ENCODE data around the gene PRKRIP1. TPM values are rescaled to one million over a fixed set of nuclear protein-coding genes. Genes with fewer than 3 reads are reported as not detected.

Gene PRKRIP1, protein sequence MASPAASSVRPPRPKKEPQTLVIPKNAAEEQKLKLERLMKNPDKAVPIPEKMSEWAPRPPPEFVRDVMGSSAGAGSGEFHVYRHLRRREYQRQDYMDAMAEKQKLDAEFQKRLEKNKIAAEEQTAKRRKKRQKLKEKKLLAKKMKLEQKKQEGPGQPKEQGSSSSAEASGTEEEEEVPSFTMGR
- 15.3 and 17.7 TPM in 2 replicates for total RNA-seq

DNA sequence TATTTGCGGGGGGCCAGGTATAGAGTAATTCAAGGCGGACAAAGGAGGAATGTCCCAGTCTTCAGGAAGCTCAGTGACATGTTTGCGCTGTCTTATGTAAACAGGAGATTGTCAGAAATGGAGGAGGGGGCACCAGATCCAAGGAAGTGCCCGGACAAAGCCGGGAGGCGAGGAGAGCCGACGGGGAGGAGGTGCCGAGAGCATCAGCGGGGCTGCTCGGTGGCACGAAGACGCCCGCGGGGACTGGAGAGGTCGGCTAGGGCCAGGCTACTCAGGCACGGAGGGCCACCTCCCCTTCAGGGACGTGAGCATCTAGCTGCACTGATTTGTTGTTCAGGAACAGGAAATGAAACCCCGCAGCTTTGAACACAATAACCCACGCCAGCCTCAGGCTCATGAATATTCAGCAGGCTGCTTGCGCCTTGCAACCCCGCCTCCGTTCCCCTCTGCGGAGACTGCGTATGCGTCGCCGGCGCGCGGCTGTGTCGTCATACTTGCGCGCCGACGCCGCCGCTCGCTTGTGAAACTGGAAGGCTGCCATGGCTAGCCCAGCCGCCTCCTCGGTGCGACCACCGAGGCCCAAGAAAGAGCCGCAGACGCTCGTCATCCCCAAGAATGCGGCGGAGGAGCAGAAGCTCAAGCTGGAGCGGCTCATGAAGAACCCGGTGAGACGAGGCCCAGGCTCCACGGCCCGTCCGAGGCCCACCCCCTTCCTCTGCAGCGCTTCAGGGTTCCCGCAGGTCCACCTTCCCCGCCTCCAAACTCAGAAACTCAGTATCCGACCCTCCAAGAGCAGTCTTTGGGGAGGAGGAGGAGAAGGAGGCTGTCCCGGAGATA, at the start of gene PRKRIP1:
PRKRIP1 (plus strand) TSS at position 491 of the 837 bp plus-strand sequence; CDS start at position 540, 49 bp downstream.

DNA sequence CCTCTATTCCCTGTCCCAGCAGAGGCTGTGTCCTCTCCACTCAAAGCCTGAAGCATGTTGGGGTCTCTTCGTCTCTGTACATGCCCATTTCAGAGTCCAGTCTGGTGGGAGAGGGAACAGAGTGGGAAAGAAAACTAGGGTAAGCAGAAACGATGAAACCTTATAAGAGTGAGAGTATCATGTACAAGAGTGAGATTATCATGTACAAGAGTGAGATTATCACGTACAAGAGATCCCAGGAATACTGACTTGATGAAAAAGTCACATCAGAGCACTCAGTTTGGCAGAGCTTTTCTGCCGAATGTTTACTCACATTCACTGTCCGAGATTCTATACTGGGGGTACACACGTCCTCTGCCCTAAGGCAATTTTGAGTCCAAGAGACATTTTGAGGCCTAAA, 39.8 kb upstream of the PRKRIP1 start, which contains the start of gene SPDYE6:
SPDYE6 (minus strand) TSS at position 101 of the 400 bp plus-strand sequence. CDS start 421 bp downstream, outside the sequence.

GRCh38 chr7:102433219-102434038, 37.3 kb downstream of the PRKRIP1 start, which contains the start of gene ORAI2:
Gene ORAI2, plus strand, starts transcription at chr7:102433575. Its CDS starts 5,382 bp downstream, at chr7:102438957.

GRCh38 chr7:102464577-102465280, 68.6 kb downstream of the PRKRIP1 start, which contains the start of the genes ALKBH4 and LRWD1:
Gene ALKBH4, minus strand, starts transcription at chr7:102464863. Its CDS starts 27 bp downstream, at chr7:102464836.
Gene LRWD1, plus strand, starts transcription at chr7:102464984. Its CDS starts 97 bp downstream, at chr7:102465081.

Small RNA genes lying within 50 kb of the gene (small RNA-seq; reads per million reads assigned to genes)
- gene AC091390.4 (not detected), gene MIR548O (0.09 reads per million)

Other genes starting within 250 kb of the PRKRIP1 start
- gene SH2B2, start 109.5 kb upstream of the PRKRIP1 start, total RNA-seq = 2.9 and 5.5 TPM in 2 replicates
- gene SPDYE6, start 39.9 kb upstream of the PRKRIP1 start, total RNA-seq = not detected in 2 replicates
- gene ORAI2, start 37.2 kb downstream of the PRKRIP1 start, total RNA-seq = 15.7 and 20.1 TPM in 2 replicates
- gene ALKBH4, start 68.5 kb downstream of the PRKRIP1 start, total RNA-seq = 12.1 and 19.6 TPM in 2 replicates
- gene LRWD1, start 68.6 kb downstream of the PRKRIP1 start, total RNA-seq = 17.7 and 20.8 TPM in 2 replicates
- gene POLR2J, start 82.6 kb downstream of the PRKRIP1 start, total RNA-seq = 25.5 and 28.5 TPM in 2 replicates
- gene RASA4B, start 121.4 kb downstream of the PRKRIP1 start, total RNA-seq = 0.65 and 2.0 TPM in 2 replicates
- 12.2 and 20.2 TPM in 2 replicates for gene UPK3BL2, start 147.3 kb downstream of the PRKRIP1 start, total RNA-seq
- not detected in 2 replicates for gene SPDYE2, start 154.9 kb downstream of the PRKRIP1 start, total RNA-seq
- gene POLR2J3, start 176.2 kb downstream of the PRKRIP1 start, total RNA-seq = 27.9 and 60.4 TPM in 2 replicates
- gene RASA4, start 220.4 kb downstream of the PRKRIP1 start, total RNA-seq = 1.4 and 13.7 TPM in 2 replicates
- 37.7 and 56.5 TPM in 2 replicates for gene UPK3BL1, start 246.4 kb downstream of the PRKRIP1 start, total RNA-seq